ENCODE measurements around the gene TARP.

Gene TARP

GRCh38 chr7:38312821-38313220 lies 39.4 kb upstream of the TARP start:
- ChIA-PET CTCF (interaction anchor here (1.0 to 4.4 kb wide), 7 partner anchors 9 to 204 kb away, joined by 3 to 32 read pairs (median 3); no protein-coding TSS in a partner anchor), POLR2A (no interaction called here)
- DNase-seq (ENCODE audit: extremely low spot score), result no peak
- no peak for TF ChIP-seq CTCF (IDR thresholded peaks at IDR 0.05; ENCODE audit: control extremely low read depth, extremely low read depth, low read depth, missing control alignments)

- TF ChIP-seq CTCF (IDR thresholded peaks at IDR 0.05; ENCODE audit: control extremely low read depth, extremely low read depth, low read depth, missing control alignments), result no peak
- DNase-seq (ENCODE audit: extremely low spot score), result peak; percentile 68
- ChIA-PET CTCF (interaction anchor here (0.7 to 2.9 kb wide), 6 partner anchors 13 to 96 kb away, joined by 3 to 6 read pairs (median 4); no protein-coding TSS in a partner anchor), POLR2A (no interaction called here)
These were observed 38.0 kb upstream of the TARP start for GRCh38 chr7:38311329-38311937.

GRCh38 chr7:38310591-38311101 lies 37.2 kb upstream of the TARP start:
- DNase-seq (ENCODE audit: extremely low spot score), result no peak
- POLR2A ChIA-PET, result no interaction called here
- CTCF ChIA-PET, result interaction anchor here (1.3 kb wide), 1 partner anchor 53 kb away, joined by 3 read pairs; no protein-coding TSS in a partner anchor
- no peak for TF ChIP-seq CTCF (IDR thresholded peaks at IDR 0.05; ENCODE audit: control extremely low read depth, extremely low read depth, low read depth, missing control alignments)

GRCh38 chr7:38309555-38309954 lies 36.1 kb upstream of the TARP start:
- TF ChIP-seq CTCF (IDR thresholded peaks at IDR 0.05; ENCODE audit: control extremely low read depth, extremely low read depth, low read depth, missing control alignments), result no peak
- no peak for DNase-seq (ENCODE audit: extremely low spot score)
- CTCF ChIA-PET, result interaction anchor here (0.9 to 2.6 kb wide), 4 partner anchors 9 to 94 kb away, joined by 3 to 13 read pairs (median 7); no protein-coding TSS in a partner anchor
- POLR2A ChIA-PET, result no interaction called here

GRCh38 chr7:38308140-38308539 lies 34.7 kb upstream of the TARP start:
- CTCF ChIA-PET, result interaction anchor here (0.8 to 3.1 kb wide), 7 partner anchors 11 to 86 kb away, joined by 3 to 13 read pairs (median 4); no protein-coding TSS in a partner anchor

GRCh38 chr7:38307640-38308039 lies 34.2 kb upstream of the TARP start:
- POLR2A ChIA-PET, result no interaction called here
- no peak for TF ChIP-seq CTCF (IDR thresholded peaks at IDR 0.05; ENCODE audit: control extremely low read depth, extremely low read depth, low read depth, missing control alignments)
- DNase-seq (ENCODE audit: extremely low spot score), result no peak
- CTCF ChIA-PET, result interaction anchor here (0.8 to 3.1 kb wide), 8 partner anchors 11 to 92 kb away, joined by 3 to 13 read pairs (median 4); no protein-coding TSS in a partner anchor

More at GRCh38 chr7:38308140-38308539, 34.7 kb upstream of the TARP start:
- no peak for TF ChIP-seq CTCF (IDR thresholded peaks at IDR 0.05; ENCODE audit: control extremely low read depth, extremely low read depth, low read depth, missing control alignments)
- no peak for DNase-seq (ENCODE audit: extremely low spot score)
- POLR2A ChIA-PET, result no interaction called here

Measured in GM10248 (cell line).